GM12865 (cell line): Measurements from ENCODE around the gene FOXG1.

ENCODE experiments used
- DNase-seq: peaks from one replicate; pipeline ENCODE4 v3.0.0; 2010; ENCODE audit warnings: low read depth
- H3K4me3 ChIP-seq: 2 replicates; pipeline ENCODE4 v1.5.1; 2011; ENCODE audit warnings: mild to moderate bottlenecking, low read depth, low read length, control low read depth
- TF ChIP-seq, protein P1 (sequence below): IDR thresholded peaks from 2 replicates; pipeline ENCODE4 v1.5.1; 2011; ENCODE audit warnings: low read length, control low read depth, low read depth, inconsistent platforms; ENCODE audit not compliant: insufficient read depth; ENCODE audit errors: missing control alignments

FOXG1 gene

DNA sequence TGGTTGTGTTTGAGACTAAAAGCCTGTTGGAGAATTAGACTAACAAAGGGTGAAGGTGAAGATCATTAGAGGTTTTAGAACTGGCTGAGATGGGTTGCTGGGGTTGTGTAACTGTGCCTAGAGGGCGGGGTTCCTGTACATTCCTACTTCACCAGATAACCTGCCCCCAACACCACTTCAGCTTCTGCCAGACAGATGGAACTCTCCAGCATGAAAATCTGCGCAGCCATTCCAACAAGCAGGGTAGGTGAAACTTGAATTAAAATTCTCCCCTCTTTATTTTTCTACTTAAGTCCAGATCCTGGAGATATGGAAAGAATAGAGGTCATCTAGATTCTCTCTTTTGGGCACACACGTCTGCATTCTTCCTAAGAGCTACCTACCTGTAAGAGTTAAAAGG lies 6.0 kb downstream of the FOXG1 start:
- peak overlapping the region; percentile 61; the same call in 1 of the 2 replicates for H3K4me3 ChIP-seq
- TF ChIP-seq, protein P1, sequence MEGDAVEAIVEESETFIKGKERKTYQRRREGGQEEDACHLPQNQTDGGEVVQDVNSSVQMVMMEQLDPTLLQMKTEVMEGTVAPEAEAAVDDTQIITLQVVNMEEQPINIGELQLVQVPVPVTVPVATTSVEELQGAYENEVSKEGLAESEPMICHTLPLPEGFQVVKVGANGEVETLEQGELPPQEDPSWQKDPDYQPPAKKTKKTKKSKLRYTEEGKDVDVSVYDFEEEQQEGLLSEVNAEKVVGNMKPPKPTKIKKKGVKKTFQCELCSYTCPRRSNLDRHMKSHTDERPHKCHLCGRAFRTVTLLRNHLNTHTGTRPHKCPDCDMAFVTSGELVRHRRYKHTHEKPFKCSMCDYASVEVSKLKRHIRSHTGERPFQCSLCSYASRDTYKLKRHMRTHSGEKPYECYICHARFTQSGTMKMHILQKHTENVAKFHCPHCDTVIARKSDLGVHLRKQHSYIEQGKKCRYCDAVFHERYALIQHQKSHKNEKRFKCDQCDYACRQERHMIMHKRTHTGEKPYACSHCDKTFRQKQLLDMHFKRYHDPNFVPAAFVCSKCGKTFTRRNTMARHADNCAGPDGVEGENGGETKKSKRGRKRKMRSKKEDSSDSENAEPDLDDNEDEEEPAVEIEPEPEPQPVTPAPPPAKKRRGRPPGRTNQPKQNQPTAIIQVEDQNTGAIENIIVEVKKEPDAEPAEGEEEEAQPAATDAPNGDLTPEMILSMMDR, result no peak
- peak; percentile 47 for DNase-seq

DNA sequence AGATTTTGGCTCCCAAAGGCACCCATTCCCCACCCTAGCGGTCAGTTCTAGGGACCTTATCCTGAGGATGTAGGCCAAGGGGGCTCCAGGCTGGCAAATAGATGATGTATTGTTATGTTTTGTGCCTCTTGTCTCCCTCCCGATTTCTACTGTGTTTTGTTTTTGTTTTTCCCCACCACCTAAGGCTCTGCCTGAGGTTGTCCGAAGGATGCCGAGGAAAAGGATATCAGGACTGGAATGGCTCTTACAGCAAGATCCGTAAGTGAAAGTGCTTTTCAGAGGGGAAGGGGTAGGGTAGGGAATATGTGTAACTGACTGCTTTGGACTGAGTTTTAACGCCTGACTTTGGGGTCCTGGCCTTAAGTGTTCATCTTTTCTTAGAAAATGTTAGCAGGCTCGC lies 6.6 kb downstream of the FOXG1 start:
- H3K4me3 ChIP-seq, result peak overlapping the region; percentile 61
- no peak for DNase-seq

DNA sequence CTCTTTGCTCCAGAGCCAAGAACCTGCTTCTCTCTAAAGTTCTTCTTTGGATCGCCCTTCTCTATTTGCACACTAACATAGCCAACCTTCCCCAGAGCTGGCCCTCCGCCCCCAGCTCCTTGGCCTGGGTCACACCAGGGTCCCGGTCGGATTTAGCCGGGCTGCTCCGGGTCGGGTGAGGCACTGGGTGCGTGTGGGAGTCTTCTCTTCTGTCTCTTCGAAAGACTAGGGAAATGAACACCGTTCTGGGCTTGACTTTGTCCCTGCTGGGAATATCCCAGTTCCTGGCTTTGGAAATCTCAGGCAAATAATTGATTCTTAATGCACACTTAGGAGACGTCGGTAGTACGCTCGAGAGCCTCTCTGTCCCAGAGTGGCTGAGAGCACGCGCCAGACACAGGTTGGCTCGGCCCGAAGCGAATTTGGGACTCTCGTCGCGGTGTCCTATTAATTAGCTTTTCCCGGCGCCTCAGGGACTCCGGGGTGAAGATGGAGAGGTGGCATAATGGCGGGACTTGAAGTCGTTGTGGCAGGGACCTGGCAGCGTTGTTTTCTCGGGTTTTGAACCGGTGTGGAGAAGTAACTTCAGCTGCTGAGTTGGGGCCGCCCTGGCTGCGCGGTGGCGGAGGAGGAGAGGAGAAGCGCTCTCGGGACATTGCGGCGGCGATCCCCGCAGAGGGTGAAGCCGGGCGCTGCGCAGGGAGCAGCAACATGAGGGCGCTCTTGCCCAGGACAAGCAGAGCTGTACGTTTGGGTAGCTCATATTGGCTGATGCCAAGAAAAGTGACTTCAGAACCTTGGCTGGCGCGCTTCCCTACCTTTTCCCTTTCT lies 7.5 kb downstream of the FOXG1 start:
- TF ChIP-seq, protein P1, result peak; percentile 50
- peak overlapping the region; percentile 61 for H3K4me3 ChIP-seq
- DNase-seq, result peak; percentile 55

More for the DNA sequence above, 6.6 kb downstream of the FOXG1 start:
- TF ChIP-seq, protein P1, result no peak

DNA sequence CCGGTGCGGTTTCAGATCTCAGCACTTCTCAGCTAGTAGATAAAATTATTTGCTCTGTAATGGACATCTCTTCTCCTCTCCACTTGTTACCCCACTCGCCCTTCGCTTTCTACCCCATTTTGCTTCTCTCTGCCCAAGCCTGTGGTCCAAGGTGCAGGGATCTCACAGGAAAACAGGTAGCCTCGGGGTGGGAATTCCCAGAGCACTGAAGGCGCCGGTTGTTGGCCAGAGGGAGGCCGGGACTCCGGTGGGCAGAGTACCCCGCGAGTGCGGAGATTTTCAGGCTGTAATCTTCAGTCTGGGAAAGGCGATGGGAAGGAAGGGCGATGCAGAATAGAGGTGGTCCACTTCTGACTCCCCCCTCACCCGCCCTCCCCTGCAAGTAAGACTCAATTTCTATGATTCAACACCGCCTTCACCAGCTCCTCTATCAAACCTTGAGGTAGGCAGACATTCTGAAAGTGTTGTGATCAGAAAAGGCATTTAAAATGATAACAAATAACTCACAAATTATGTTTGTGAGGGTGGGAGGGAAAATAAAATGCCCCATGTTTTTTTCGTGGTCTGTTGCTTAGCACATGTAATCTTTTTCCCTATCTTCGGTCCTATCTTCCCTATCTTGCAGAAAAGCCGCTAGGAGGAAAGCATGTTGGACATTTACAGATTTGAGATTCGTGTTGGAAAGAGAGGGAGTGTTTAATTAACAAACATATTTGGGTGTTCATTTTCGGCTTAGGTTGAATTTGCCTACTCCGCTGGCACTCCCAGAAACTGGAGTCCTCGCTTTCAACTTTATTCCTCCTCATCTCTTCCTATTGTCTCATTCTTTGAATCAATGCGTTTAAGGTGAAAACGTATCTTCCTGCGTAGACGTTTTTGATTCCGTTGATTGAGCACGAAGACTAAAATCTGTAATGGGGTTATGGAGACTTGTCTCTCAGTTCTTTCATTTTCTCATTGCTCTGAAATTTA lies 8.5 kb downstream of the FOXG1 start:
- DNase-seq, result no peak
- TF ChIP-seq, protein P1, result no peak
- H3K4me3 ChIP-seq, result peak overlapping the region; percentile 61

DNA sequence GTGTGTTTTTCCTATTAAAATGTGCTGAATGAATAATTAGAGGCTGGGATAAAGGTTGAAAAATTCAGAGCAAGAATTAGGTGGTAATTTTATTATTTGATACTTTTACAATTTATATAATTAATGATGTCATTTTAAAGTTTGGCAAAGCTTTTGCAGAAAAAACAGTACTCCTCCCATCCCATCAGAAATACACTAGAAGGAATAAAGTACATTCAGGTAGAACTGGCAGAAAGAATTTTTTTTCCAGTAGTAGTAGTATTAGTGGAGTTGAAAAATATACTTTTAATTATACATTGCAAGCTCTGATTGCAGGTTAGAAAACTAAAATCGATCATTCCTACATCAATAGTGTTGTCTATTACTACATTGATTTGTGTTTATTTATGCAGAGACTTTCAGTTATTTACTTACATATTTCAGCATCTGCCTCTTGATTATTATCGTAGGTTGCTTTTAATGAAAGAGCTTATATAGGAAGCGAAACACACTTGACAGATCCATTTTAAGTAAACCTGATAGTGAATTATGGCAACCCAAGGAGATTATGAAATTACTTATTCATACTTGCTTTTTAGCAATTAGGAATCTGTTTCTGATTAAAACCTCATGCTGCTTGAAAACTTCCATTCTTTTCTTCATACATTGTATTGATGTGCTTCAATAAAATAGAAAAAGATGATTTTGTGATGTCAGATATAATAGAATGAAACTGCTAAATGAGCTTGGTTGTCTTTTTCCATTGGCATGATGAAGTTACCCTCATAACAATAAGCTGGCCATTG lies 10.1 kb downstream of the FOXG1 start:
- DNase-seq, result no peak
- TF ChIP-seq, protein P1, result no peak
- H3K4me3 ChIP-seq, result no peak overlapping the region

DNA sequence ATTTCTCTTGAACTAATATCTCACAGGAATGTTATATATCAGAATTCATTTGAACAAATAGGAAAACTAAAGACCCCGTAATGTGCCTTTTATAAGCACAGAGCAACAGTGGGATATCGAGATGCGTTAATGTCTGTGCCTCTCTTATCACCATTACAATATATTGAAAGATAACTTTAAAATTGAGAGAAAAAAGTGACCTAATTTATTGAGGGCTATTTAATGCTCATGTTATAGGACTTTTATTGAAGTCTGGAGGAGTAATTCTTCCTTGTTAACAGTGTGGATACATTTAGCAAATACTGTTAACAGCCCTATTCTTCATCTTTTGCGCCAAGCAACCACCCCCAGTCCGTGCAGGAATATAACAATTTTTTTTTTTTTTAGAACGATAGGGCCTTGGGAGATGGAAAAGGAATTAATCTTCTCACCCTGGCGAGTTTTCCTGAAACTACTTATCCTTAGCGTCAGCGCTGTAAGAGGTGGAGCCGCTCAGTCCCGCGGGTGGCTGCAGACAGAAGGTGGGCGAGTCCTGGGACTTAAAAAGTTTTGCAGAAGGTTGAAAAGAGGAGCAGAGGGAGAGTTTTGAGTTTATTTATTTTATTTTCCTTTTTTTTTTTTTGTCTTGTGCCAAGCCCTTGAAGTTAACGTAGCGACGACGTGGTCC lies 11.0 kb downstream of the FOXG1 start:
- no peak for DNase-seq
- peak overlapping the region; percentile 32; the same call in 1 of the 2 replicates for H3K4me3 ChIP-seq
- TF ChIP-seq, protein P1, result no peak
